Esophagus (tissue), 2 donors: ENCODE measurements around the gene CLCN2. TPM values are rescaled to one million over a fixed set of nuclear protein-coding genes. Genes with fewer than 3 reads are reported as not detected.

Experiments
- H3K27ac ChIP-seq, 2 donors: one replicate each; pipeline ENCODE4 v1.5.1; 2013; ENCODE audit warnings: low read depth in 2 of 2, mild to moderate bottlenecking in 2 of 2, inconsistent platforms in 1 of 2, low read length in 1 of 2, moderate library complexity in 1 of 2
- H3K27me3 ChIP-seq, 2 donors: one replicate each; pipeline ENCODE4 v1.6.1; 2013; ENCODE audit warnings: low read length in 2 of 2, control low read depth in 1 of 2, mild to moderate bottlenecking in 1 of 2; ENCODE audit not compliant: insufficient read depth in 2 of 2, control insufficient read depth in 1 of 2
- H3K36me3 ChIP-seq, 2 donors: one replicate each; pipeline ENCODE4 v1.6.1; 2013; ENCODE audit warnings: low read length in 1 of 2; ENCODE audit not compliant: control insufficient read depth in 2 of 2, insufficient read depth in 2 of 2
- H3K4me1 ChIP-seq, 2 donors: one replicate each; pipeline ENCODE4 v1.6.1; 2013; ENCODE audit warnings: low read length in 1 of 2; ENCODE audit not compliant: control insufficient read depth in 2 of 2, insufficient read depth in 2 of 2
- H3K4me3 ChIP-seq, 2 donors: one replicate each; pipeline ENCODE4 v1.5.1; 2013; ENCODE audit warnings: low read length in 2 of 2, mild to moderate bottlenecking in 2 of 2, low read depth in 1 of 2, moderate library complexity in 1 of 2
- H3K9me3 ChIP-seq, 2 donors: one replicate each; pipeline ENCODE4 v1.6.1; 2013; ENCODE audit warnings: mild to moderate bottlenecking in 2 of 2, low read depth in 1 of 2, low read length in 1 of 2, moderate library complexity in 1 of 2; ENCODE audit not compliant: control insufficient read depth in 2 of 2, insufficient read depth in 1 of 2
- WGBS, 2 donors: extraction: QIAGEN DNeasy Blood & Tissue Kit; methylation state at CpG; one replicate each; pipeline ENCODE4 v1.1.7; 2013; 5-methylcytosine and 5-hydroxymethylcytosine counted together
- polyA plus RNA-seq, 2 donors: library from polyadenylated mRNA; stranded (reverse); fragments of 200-250 nt; gene quantifications; one replicate each; pipeline ENCODE4 v1.2.3, GENCODE V29; 2013
- donor health status: healthy with polysubstance abuse.
- donor health status: Bipolar disorder and iron deficiency.

The CLCN2 gene
- polyA plus RNA-seq, 2 donors: 3.1 to 5.4 TPM

GRCh38 chr3:184338511-184338945 is 22.9 kb downstream of the CLCN2 start:
- Histone ChIP-seq H3K4me3 (no peak overlapping the region), H3K27ac (peak overlapping the region; percentile 98 to 99), H3K27me3 (no peaks in the 10 kb centered on the region), H3K36me3 (peaks cover 5 to 21% of the 10 kb centered on the region in 2 donors), H3K4me1 (peaks cover 2 to 27% of the 10 kb centered on the region in 2 donors), H3K9me3 (peaks cover 0 to 2% of the 10 kb centered on the region in 2 donors)
- WGBS, 2 donors: 13 to 18% methylated on average over 36 to 37 of the region's 37 CpGs

GRCh38 chr3:184337981-184338380 is 23.4 kb downstream of the CLCN2 start:
- Histone ChIP-seq H3K27ac (peak overlapping the region; percentile 98 to 99), H3K36me3 (peaks cover 5 to 23% of the 10 kb centered on the region in 2 donors), H3K27me3 (no peaks in the 10 kb centered on the region), H3K9me3 (peaks cover 0 to under 1% of the 10 kb centered on the region in 2 donors), H3K4me3 (no peak overlapping the region), H3K4me1 (peaks cover 2 to 27% of the 10 kb centered on the region in 2 donors)
- WGBS, 2 donors: 56 to 65% methylated on average over 7 of the region's 7 CpGs

- H3K4me1 ChIP-seq: peaks cover 2 to 24% of the 10 kb centered on the region in 2 donors
- H3K36me3 ChIP-seq: peaks cover 7 to 25% of the 10 kb centered on the region in 2 donors
These were observed 24.0 kb downstream of the CLCN2 start, which contains the start of gene FAM131A for GRCh38 chr3:184337399-184337714. TSS of gene FAM131A (plus strand) at chr3:184337600. CDS start at chr3:184337631, 31 bp downstream.

GRCh38 chr3:184336547-184337398 is 24.6 kb downstream of the CLCN2 start:
- peaks cover 2 to 21% of the 10 kb centered on the region in 2 donors for H3K4me1 ChIP-seq
- 14 to 21% methylated on average over 17 of the region's 17 CpGs for WGBS, 2 donors
- H3K27ac ChIP-seq: peak overlapping the region; percentile 98 to 99

More at GRCh38 chr3:184337399-184337714, 24.0 kb downstream of the CLCN2 start, which contains the start of gene FAM131A:
- 37 to 45% methylated on average over 6 of the region's 6 CpGs for WGBS, 2 donors
- H3K9me3 ChIP-seq: no peaks in the 10 kb centered on the region
- peak within 1 kb of the TSS; percentile 72 to 76 for H3K4me3 ChIP-seq
- H3K27me3 ChIP-seq: no peaks in the 10 kb centered on the region
- peak within 1 kb of the TSS; percentile 98 to 99 for H3K27ac ChIP-seq

GRCh38 chr3:184335661-184336546 is 25.5 kb downstream of the CLCN2 start:
- Histone ChIP-seq H3K4me1 (peaks cover 2 to 18% of the 10 kb centered on the region in 2 donors), H3K36me3 (peaks cover 19 to 34% of the 10 kb centered on the region in 2 donors)
- 1% methylated on average over 57 to 77 of the region's 77 CpGs for WGBS, 2 donors

More at GRCh38 chr3:184336547-184337398, 24.6 kb downstream of the CLCN2 start:
- no peaks in the 10 kb centered on the region for H3K27me3 ChIP-seq
- no peaks in the 10 kb centered on the region for H3K9me3 ChIP-seq
- peak overlapping the region; percentile 72 to 76 for H3K4me3 ChIP-seq
- H3K36me3 ChIP-seq: peaks cover 12 to 28% of the 10 kb centered on the region in 2 donors

GRCh38 chr3:184335291-184335660 is 26.1 kb downstream of the CLCN2 start:
- no peaks in the 10 kb centered on the region for H3K9me3 ChIP-seq
- H3K36me3 ChIP-seq: peaks cover 19 to 35% of the 10 kb centered on the region in 2 donors
- peak overlapping the region; percentile 98 to 99 for H3K27ac ChIP-seq
- no peaks in the 10 kb centered on the region for H3K27me3 ChIP-seq
- peak overlapping the region in 1 of 2 donors; percentile 76 for H3K4me3 ChIP-seq
- WGBS, 2 donors: 50 to 54% methylated on average over 4 of the region's 4 CpGs
- H3K4me1 ChIP-seq: peaks cover 2 to 18% of the 10 kb centered on the region in 2 donors

More at GRCh38 chr3:184335661-184336546, 25.5 kb downstream of the CLCN2 start:
- no peaks in the 10 kb centered on the region for H3K9me3 ChIP-seq
- H3K4me3 ChIP-seq: peak overlapping the region; percentile 72 to 76
- H3K27me3 ChIP-seq: no peaks in the 10 kb centered on the region
- peak overlapping the region; percentile 98 to 99 for H3K27ac ChIP-seq

GRCh38 chr3:184334470-184335158 is 26.8 kb downstream of the CLCN2 start:
- H3K36me3 ChIP-seq: peaks cover 19 to 36% of the 10 kb centered on the region in 2 donors
- H3K4me3 ChIP-seq: no peak overlapping the region
- no peaks in the 10 kb centered on the region for H3K27me3 ChIP-seq
- H3K4me1 ChIP-seq: peaks cover 2 to 18% of the 10 kb centered on the region in 2 donors
- no peaks in the 10 kb centered on the region for H3K9me3 ChIP-seq
- H3K27ac ChIP-seq: peak overlapping the region; percentile 98 to 99
- WGBS, 2 donors: 76 to 77% methylated on average over 15 of the region's 15 CpGs

- Histone ChIP-seq H3K4me3 (no peak overlapping the region), H3K9me3 (no peaks in the 10 kb centered on the region), H3K4me1 (peaks cover 2 to 16% of the 10 kb centered on the region in 2 donors), H3K27ac (peak overlapping the region; percentile 18 to 71), H3K27me3 (no peaks in the 10 kb centered on the region), H3K36me3 (peaks cover 19 to 40% of the 10 kb centered on the region in 2 donors)
- WGBS, 2 donors: 69 to 70% methylated on average over 3 of the region's 3 CpGs
These were observed 27.7 kb downstream of the CLCN2 start for GRCh38 chr3:184333700-184334099.
